Measurements from ENCODE around the gene TENM4. TPM values are rescaled to one million over a fixed set of nuclear protein-coding genes. Genes with fewer than 3 reads are reported as not detected.

TENM4 gene
- total RNA-seq, 2 experiments from 2014 or later: not detected

DNA sequence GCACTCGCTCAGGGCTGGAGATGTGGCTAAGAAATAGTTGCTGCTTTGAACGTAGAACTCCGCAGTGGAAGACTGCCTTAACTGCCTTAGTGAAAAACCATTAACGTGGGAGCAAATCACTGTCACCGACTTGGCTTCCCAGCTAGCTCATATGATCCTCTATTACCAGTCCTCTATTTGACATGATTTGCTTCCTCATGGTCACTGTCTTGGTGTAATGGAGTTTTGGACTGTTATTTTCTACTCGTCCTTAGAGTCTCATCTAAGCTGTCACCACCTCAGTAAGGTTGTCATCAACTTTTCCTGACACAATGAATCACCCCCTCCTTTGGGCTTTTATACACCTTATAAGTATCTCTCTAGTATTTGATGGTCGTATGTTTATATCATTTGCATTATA lies 699.1 kb downstream of the TENM4 start:
- CTCF ChIA-PET: no interaction called here

DNA sequence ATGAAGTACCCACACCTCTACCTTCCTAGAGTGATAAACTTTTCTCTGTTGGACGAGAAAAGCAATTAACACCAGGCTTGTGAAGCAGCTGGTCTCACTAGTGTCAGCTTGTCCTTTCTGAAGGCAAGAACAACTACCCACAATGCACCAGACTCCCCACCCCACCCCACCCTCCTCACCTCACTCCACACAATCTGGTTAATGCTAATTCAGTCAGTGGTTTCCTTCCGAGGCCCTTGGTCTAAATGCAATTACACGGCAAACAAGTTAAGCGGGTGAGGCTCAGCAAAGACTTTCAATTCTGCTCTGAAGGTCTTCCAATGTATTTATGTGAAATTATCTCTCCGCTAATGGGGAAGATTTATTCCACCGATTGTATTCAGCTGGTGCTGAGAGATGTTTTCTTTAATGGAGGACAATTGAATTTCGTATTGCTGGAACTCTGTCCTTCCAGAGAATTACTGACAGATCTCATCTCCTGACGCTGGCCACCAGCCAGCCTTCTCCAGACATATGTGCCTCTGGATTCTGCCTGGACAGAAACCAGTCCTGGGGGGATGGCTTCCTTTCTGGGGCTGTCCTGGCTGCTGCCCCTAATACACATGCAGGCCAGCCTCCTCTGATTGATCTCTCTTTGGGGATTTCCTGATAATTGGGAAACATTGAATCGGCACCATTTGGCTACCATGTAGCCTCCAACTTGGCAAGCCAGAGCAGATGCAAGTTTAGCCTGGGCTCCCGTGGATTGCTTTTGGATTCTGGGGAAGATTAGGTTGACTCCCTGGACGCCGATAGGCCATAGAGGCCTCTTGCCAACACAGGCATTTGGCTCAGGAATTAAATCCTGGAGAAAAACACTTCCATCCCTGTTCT lies 700.4 kb downstream of the TENM4 start:
- POLR2A ChIA-PET: no interaction called here
- DNase-seq (no peak), ATAC-seq (no peak)
- H3K9me3 Mint-ChIP-seq (ENCODE audit: insufficient read depth): no peaks in the 10 kb centered on the region
- H3K4me3 Mint-ChIP-seq: no peak overlapping the region
- no peaks in the 10 kb centered on the region for H3K4me1 Mint-ChIP-seq (ENCODE audit: low read depth)
- H3K27ac Mint-ChIP-seq: no peak overlapping the region
- peaks cover 4% of the 10 kb centered on the region for H3K27me3 Mint-ChIP-seq (ENCODE audit: low read depth)
- CTCF ChIA-PET: no interaction called here
- H3K36me3 Mint-ChIP-seq (ENCODE audit: low read depth): no peaks in the 10 kb centered on the region

More for the DNA sequence above, 699.1 kb downstream of the TENM4 start:
- H3K4me3 Mint-ChIP-seq: no peak overlapping the region
- no peaks in the 10 kb centered on the region for H3K36me3 Mint-ChIP-seq (ENCODE audit: low read depth)
- H3K4me1 Mint-ChIP-seq (ENCODE audit: low read depth): no peaks in the 10 kb centered on the region
- peaks cover 4% of the 10 kb centered on the region for H3K27me3 Mint-ChIP-seq (ENCODE audit: low read depth)
- ATAC-seq (no peak), DNase-seq (no peak)
- no peaks in the 10 kb centered on the region for H3K9me3 Mint-ChIP-seq (ENCODE audit: insufficient read depth)
- no peak overlapping the region for H3K27ac Mint-ChIP-seq
- POLR2A ChIA-PET: no interaction called here

DNA sequence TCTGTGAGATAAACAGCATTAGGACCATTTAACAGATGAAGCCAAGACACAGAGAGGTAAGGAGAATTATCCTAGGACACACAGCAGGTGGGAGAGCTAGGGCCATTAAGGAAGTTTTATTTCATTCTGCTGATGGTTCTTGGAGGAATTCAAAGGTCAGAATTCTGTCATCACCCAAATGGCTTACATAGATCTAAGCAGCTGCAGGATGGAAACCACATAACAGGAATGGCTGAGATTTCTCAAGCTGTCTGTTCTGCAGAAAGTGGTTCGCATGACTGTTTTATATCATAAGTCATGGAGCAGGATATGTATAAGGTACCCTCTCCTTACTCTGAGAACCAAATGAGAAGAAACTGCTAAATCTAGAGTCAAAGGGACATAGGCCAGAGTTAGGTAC lies 702.9 kb downstream of the TENM4 start:
- ATAC-seq: no peak
- Mint-ChIP-seq H3K27ac (no peak overlapping the region), H3K9me3 (ENCODE audit: insufficient read depth) (no peaks in the 10 kb centered on the region), H3K4me3 (no peak overlapping the region), H3K27me3 (ENCODE audit: low read depth) (no peaks in the 10 kb centered on the region), H3K4me1 (ENCODE audit: low read depth) (no peaks in the 10 kb centered on the region), H3K36me3 (ENCODE audit: low read depth) (no peaks in the 10 kb centered on the region)
- DNase-seq: no peak
- CTCF ChIA-PET: no interaction called here
- POLR2A ChIA-PET: interaction anchor here (1.1 kb wide), 1 partner anchor 9 kb away, joined by 3 read pairs; no protein-coding TSS in a partner anchor

DNA sequence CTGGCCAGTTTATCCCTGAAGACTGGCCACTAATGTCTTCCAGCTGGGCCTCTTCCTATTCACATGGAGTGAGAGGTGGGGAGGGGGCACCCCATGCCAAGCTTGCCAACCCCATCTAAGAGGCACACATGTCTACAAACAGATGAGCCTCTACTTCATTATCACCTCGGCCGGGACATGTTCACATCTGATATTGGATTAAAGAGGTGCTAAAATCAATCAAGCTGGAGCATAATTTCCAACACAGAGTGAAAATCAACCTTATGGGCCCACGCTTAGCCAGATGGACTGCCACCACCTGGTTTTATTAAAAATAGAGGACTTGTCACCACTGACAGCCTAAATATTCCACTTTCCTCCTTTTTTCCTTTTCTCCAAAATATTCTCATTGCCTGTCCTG lies 703.5 kb downstream of the TENM4 start:
- Mint-ChIP-seq H3K27ac (no peak overlapping the region), H3K9me3 (ENCODE audit: insufficient read depth) (no peaks in the 10 kb centered on the region), H3K4me3 (no peak overlapping the region), H3K4me1 (ENCODE audit: low read depth) (no peaks in the 10 kb centered on the region), H3K36me3 (ENCODE audit: low read depth) (no peaks in the 10 kb centered on the region), H3K27me3 (ENCODE audit: low read depth) (no peaks in the 10 kb centered on the region)
- ChIA-PET POLR2A (interaction anchor here (1.1 kb wide), 1 partner anchor 9 kb away, joined by 3 read pairs; no protein-coding TSS in a partner anchor), CTCF (no interaction called here)
- no peak for DNase-seq
- ATAC-seq: no peak

DNA sequence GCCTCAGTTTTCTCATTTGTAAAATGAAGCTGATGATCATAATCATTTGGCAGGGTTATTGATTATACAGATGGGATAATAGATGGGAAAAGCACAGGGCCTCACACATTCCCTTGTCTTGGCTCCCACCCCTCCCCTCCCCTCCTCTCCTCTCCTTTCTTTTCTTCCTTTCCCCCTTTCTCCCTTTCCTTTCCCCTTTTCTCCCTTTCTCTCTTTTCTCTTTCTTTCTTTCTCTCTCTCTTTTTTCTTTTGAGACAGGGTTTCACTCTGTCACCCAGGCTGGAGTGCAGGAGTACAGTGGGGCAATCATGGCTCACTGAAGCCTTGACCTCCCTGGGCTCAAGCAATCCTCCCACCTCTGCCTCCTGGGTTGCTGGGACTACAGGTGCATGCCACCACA lies 705.1 kb downstream of the TENM4 start:
- Mint-ChIP-seq H3K27ac (no peak overlapping the region), H3K9me3 (ENCODE audit: insufficient read depth) (no peaks in the 10 kb centered on the region), H3K36me3 (ENCODE audit: low read depth) (no peaks in the 10 kb centered on the region), H3K4me1 (ENCODE audit: low read depth) (no peaks in the 10 kb centered on the region), H3K4me3 (no peak overlapping the region), H3K27me3 (ENCODE audit: low read depth) (no peaks in the 10 kb centered on the region)
- ChIA-PET POLR2A (no interaction called here), CTCF (interaction anchor here (0.9 kb wide), 1 partner anchor 90 kb away, joined by 3 read pairs; no protein-coding TSS in a partner anchor)
- ATAC-seq: no peak
- DNase-seq: no peak

DNA sequence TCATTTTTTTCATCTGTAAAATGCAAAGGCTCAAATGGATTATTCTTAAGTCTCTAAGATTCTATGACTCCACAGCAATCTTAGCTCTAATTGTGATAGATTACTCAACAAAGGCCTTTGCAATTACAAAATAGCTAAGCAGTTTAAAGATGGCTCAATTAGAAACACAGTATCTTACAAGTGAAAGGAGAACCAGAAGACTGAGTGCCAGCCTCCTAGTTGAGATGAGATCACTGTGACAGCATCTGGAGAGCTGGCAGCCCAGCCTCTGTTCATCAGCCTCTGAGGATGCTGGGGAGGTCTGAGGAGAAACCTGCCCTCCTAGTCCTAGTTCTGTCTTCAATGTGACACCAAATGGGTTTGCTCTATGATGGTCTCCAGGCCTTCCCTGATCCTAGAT lies 707.8 kb downstream of the TENM4 start:
- ChIA-PET POLR2A (no interaction called here), CTCF (interaction anchor here (1.0 to 1.3 kb wide), 2 partner anchors 17 to 88 kb away, joined by 3 read pairs; no protein-coding TSS in a partner anchor)
- no peaks in the 10 kb centered on the region for H3K4me1 Mint-ChIP-seq (ENCODE audit: low read depth)
- no peak for DNase-seq
- H3K9me3 Mint-ChIP-seq (ENCODE audit: insufficient read depth): no peaks in the 10 kb centered on the region
- ATAC-seq: no peak
- no peak overlapping the region for H3K4me3 Mint-ChIP-seq
- no peak overlapping the region for H3K27ac Mint-ChIP-seq
- peaks cover 3% of the 10 kb centered on the region for H3K27me3 Mint-ChIP-seq (ENCODE audit: low read depth)
- H3K36me3 Mint-ChIP-seq (ENCODE audit: low read depth): no peaks in the 10 kb centered on the region

DNA sequence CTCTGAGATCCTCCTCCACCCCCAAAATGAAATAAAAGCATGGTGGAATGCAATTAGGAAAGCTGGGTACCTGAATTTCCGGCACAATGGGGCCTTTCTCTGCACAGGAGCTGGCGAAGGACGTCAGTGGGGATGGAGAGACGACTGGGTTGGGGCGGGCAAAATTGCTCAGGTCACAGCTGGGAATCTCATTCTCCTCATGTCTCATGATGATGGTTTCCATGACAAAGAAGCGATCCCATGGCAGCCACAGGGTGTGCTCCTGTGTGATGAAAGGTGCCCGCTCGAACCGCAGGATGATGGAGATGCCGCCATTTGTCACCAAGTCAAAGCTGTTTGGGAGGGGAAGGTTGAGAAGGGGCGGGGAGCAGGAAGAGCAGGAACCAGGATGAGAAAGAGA lies 708.6 kb downstream of the TENM4 start:
- Mint-ChIP-seq H3K4me1 (ENCODE audit: low read depth) (no peaks in the 10 kb centered on the region), H3K4me3 (no peak overlapping the region), H3K36me3 (ENCODE audit: low read depth) (no peaks in the 10 kb centered on the region), H3K27ac (no peak overlapping the region), H3K27me3 (ENCODE audit: low read depth) (peaks cover 3% of the 10 kb centered on the region), H3K9me3 (ENCODE audit: insufficient read depth) (no peaks in the 10 kb centered on the region)
- ChIA-PET POLR2A (no interaction called here), CTCF (interaction anchor here (1.3 kb wide), 1 partner anchor 17 kb away, joined by 3 read pairs; no protein-coding TSS in a partner anchor)
- DNase-seq (no peak), ATAC-seq (no peak)

DNA sequence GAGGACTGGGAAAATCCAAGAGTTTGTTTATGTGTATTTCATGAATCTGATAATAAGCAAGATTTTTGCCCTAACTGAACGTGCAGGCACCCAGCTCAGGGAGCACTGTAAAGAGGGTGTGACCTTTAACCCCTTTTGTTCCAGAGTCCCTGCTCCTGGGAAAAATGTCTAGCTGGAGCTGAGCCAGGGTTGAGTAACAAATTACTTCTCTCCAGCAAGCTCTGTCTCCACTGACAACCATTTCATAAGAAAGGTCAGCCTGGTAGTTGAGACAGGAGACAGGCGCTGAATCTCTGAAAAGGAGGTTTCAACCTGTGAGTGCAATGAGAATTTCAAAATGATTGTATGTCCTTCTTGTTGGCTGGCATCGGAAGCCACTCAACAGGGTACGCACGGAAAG lies 709.8 kb downstream of the TENM4 start:
- H3K4me1 Mint-ChIP-seq (ENCODE audit: low read depth): no peaks in the 10 kb centered on the region
- ATAC-seq (no peak), DNase-seq (no peak)
- no peaks in the 10 kb centered on the region for H3K36me3 Mint-ChIP-seq (ENCODE audit: low read depth)
- H3K27ac Mint-ChIP-seq: no peak overlapping the region
- peaks cover 3% of the 10 kb centered on the region for H3K27me3 Mint-ChIP-seq (ENCODE audit: low read depth)
- ChIA-PET POLR2A (no interaction called here), CTCF (no interaction called here)
- no peak overlapping the region for H3K4me3 Mint-ChIP-seq
- H3K9me3 Mint-ChIP-seq (ENCODE audit: insufficient read depth): no peaks in the 10 kb centered on the region

DNA sequence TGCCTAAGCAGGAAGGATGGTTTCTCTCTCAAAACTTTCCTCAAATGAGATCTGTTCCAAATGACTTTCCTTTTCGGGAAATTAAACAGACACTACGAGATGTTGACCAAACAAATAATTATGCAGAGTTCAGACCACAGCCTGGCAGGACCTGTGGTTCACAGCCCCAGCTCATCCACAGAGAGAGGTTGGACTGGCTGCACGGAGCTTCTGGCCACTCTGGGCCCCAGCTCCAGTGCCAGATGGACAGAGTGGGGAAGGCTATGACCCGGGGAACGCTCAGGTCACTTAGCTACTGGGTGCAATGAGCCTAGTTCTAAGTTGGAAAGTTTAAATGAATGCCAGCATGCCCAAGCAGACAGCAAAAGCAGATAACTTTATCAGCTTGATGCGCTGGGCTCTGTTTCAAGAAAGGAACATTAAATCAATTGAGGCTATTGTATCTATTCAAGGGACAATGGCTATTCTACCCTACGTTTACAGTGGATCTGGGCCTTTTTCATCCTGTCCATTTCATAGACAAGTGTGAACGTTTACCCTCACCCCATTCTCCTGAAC lies 710.5 kb downstream of the TENM4 start:
- no peaks in the 10 kb centered on the region for H3K36me3 Mint-ChIP-seq (ENCODE audit: low read depth)

DNA sequence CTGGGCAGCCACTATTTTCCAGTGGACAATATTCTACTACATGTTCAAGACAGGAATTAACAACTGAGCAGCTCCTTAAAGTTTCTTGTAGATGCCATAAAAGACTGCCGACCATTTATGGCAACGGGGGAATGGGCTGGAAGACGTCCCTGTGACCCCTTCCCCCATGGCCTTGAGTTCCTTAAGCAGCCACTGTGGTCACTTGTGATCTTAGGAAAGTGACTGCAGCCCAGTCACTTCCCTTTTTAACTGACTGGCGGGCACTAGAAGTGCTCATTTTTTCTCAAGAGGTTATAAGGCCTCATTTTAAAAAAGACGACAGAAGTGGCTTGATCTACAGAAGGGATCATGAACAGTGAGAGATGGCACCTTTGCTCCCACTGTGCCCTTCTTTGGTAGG lies 713.0 kb downstream of the TENM4 start:
- Mint-ChIP-seq H3K9me3 (ENCODE audit: insufficient read depth) (no peaks in the 10 kb centered on the region), H3K4me3 (no peak overlapping the region), H3K27ac (no peak overlapping the region), H3K36me3 (ENCODE audit: low read depth) (no peaks in the 10 kb centered on the region), H3K4me1 (ENCODE audit: low read depth) (peaks cover 3% of the 10 kb centered on the region), H3K27me3 (ENCODE audit: low read depth) (peaks cover 7% of the 10 kb centered on the region)
- ChIA-PET POLR2A (no interaction called here), CTCF (interaction anchor here (1.5 kb wide), 1 partner anchor 12 kb away, joined by 5 read pairs; no protein-coding TSS in a partner anchor)
- ATAC-seq (no peak), DNase-seq (no peak)

More for the DNA sequence above, 710.5 kb downstream of the TENM4 start:
- DNase-seq: no peak
- ATAC-seq: no peak
- peaks cover 3% of the 10 kb centered on the region for H3K27me3 Mint-ChIP-seq (ENCODE audit: low read depth)
- ChIA-PET CTCF (no interaction called here), POLR2A (no interaction called here)
- H3K9me3 Mint-ChIP-seq (ENCODE audit: insufficient read depth): no peaks in the 10 kb centered on the region
- no peaks in the 10 kb centered on the region for H3K4me1 Mint-ChIP-seq (ENCODE audit: low read depth)
- H3K4me3 Mint-ChIP-seq: no peak overlapping the region
- H3K27ac Mint-ChIP-seq: no peak overlapping the region

DNA sequence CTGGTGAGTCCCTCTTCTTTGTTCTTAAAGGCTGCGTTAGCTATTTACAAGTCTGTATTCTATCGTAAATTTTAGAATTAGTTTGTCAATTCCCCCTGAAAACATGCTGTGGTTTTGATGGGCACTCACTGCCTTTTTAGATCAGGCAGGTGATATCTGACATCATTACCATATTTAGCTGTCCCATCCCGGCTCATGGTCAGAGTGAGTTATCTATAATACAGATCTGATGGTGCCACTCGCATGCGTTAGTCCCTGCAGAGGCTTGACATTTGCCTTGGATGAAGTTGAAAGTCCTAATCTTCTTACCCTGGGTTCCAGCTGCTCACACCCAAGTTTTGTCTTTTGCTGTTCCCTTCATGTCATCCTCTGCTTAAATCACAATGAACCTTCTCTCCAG lies 715.6 kb downstream of the TENM4 start:
- H3K27ac Mint-ChIP-seq: no peak overlapping the region
- POLR2A ChIA-PET: no interaction called here
- H3K36me3 Mint-ChIP-seq (ENCODE audit: low read depth): no peaks in the 10 kb centered on the region
- no peak overlapping the region for H3K4me3 Mint-ChIP-seq
- DNase-seq (no peak), ATAC-seq (no peak)
- peaks cover 5% of the 10 kb centered on the region for H3K4me1 Mint-ChIP-seq (ENCODE audit: low read depth)
- no peaks in the 10 kb centered on the region for H3K9me3 Mint-ChIP-seq (ENCODE audit: insufficient read depth)
- peaks cover 7% of the 10 kb centered on the region for H3K27me3 Mint-ChIP-seq (ENCODE audit: low read depth)
- CTCF ChIA-PET: interaction anchor here (0.9 kb wide), 1 partner anchor 10 kb away, joined by 7 read pairs; no protein-coding TSS in a partner anchor

DNA sequence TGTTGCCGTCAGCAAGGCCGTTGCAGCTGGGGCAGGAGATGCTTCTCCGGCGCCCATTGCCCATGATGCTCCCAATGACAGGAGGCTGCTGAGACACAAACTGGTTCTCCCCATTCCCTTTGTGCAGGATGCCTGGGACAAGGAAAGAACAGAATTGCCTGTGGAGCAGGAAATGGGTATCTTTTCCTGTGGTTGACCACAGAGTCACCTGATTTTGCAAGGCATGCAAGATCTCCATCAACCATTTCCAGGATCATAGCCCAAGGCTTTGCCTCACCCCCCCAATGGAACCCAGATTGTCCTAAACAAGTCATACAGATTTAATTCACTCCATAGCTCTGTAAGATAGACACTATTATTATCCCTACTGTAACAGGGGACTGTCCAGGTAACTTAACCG lies 718.0 kb downstream of the TENM4 start:
- ATAC-seq: no peak
- DNase-seq: no peak
- H3K4me3 Mint-ChIP-seq: no peak overlapping the region
- no peaks in the 10 kb centered on the region for H3K9me3 Mint-ChIP-seq (ENCODE audit: insufficient read depth)
- CTCF ChIA-PET: no interaction called here
- H3K4me1 Mint-ChIP-seq (ENCODE audit: low read depth): peaks cover 5% of the 10 kb centered on the region
- POLR2A ChIA-PET: no interaction called here
- no peak overlapping the region for H3K27ac Mint-ChIP-seq
- peaks cover 6% of the 10 kb centered on the region for H3K27me3 Mint-ChIP-seq (ENCODE audit: low read depth)
- no peaks in the 10 kb centered on the region for H3K36me3 Mint-ChIP-seq (ENCODE audit: low read depth)

Data from activated CD8-positive, alpha-beta T cell treated with anti-CD3 and anti-CD28 coated beads, Interleukin-2, amount 10 ng/mL, durations not matched to agents 7 days and 5 days (primary cell).